ENCODE measurements around the gene NDUFA8.

Gene NDUFA8

DNA sequence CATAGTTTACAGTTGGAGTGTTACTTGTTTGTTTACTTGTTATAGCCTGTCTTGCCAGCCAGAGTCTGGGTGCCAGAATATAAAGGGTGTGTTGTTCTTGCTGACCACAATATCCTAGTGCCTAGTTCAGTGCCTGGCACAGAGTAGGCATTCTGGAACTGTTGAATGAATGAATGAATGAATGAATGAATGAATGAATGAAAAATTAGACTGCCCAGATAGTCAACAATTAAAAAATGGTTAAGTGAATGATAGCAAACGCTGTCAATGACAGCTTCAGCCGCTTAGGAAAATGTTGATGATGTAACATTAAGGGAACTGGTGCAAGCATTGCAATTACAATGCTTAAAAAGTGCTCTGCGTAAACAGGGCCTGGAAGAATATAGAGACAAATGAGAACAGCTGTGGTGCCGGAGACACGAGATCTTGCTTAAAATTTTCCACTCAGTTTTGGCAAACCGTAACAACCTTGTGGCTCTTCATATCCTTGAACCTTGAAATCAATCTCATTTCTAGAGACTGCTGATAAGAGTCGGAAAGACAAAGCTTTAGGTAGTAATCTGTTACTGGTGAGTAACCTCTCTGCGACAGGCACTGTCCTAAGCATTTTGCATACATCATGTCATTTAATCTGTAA, 61.8 kb downstream of the NDUFA8 start:
- DNase-seq, result no peak

GRCh38 chr9:122096620-122097415, 62.8 kb downstream of the NDUFA8 start:
- no peak for DNase-seq

- peak; percentile 44 to 66 for DNase-seq
Measured at GRCh38 chr9:122095010-122095767, 64.4 kb downstream of the NDUFA8 start.
